Natural killer cell treated with Interleukin-12 subunit alpha and Interleukin-12 subunit beta and Interleukin-15 and Interleukin-18, amount 100 ng/mL, for 72 hours (primary cell): Measurements from ENCODE around the gene GRIK5. TPM values are rescaled to one million over a fixed set of nuclear protein-coding genes. Genes with fewer than 3 reads are reported as not detected.

ENCODE experiments used
- ATAC-seq, 2 donors: fragments of 150-1000 bp; cut with Tn5 transposase in 1 of 2; sonication (Bioruptor Pico), chemical (Tn5 transposase) in 1 of 2; 2 replicates each; pipeline ENCODE4 v1.10.0; 2021
- DNase-seq: peaks from one replicate; pipeline ENCODE4 v3.0.0; 2022; ENCODE audit warnings: low spot score
- H3K27ac Mint-ChIP-seq, 2 donors: 1 replicate in 1 of 2; 2 replicates in 1 of 2; pipeline ENCODE4 v1.8.0; 2022; ENCODE audit warnings: mixed read lengths in 2 of 2, mild to moderate bottlenecking in 1 of 2, moderate library complexity in 1 of 2
- H3K27me3 Mint-ChIP-seq, 2 donors: 1 replicate in 1 of 2; 2 replicates in 1 of 2; pipeline ENCODE4 v1.8.0; 2022; ENCODE audit warnings: mixed read lengths in 2 of 2
- H3K36me3 Mint-ChIP-seq: one replicate; pipeline ENCODE4 v1.8.0; 2022; ENCODE audit warnings: mixed read lengths
- H3K4me1 Mint-ChIP-seq, 2 donors: 1 replicate in 1 of 2; 2 replicates in 1 of 2; pipeline ENCODE4 v1.8.0; 2022; ENCODE audit warnings: low read depth in 2 of 2, mixed read lengths in 2 of 2, mild to moderate bottlenecking in 1 of 2
- H3K4me3 Mint-ChIP-seq: one replicate; pipeline ENCODE4 v1.8.0; 2022; ENCODE audit warnings: mixed read lengths
- H3K9me3 Mint-ChIP-seq: 2 replicates; pipeline ENCODE4 v1.8.0; 2022; ENCODE audit warnings: mixed read lengths
- total RNA-seq, 2 donors: library from RNA; stranded (reverse); gene quantifications; one replicate each; pipeline ENCODE4 v1.2.3, GENCODE V29; 2022

The GRIK5 gene
- total RNA-seq, 2 donors from 2014 or later: 0.21 to 1.0 TPM

- Mint-ChIP-seq H3K4me1 (peaks cover 8 to 11% of the 10 kb centered on the region in 2 donors), H3K9me3 (no peaks in the 10 kb centered on the region), H3K4me3 (no peak overlapping the region), H3K27ac (no peak overlapping the region), H3K27me3 (no peaks in the 10 kb centered on the region), H3K36me3 (no peaks in the 10 kb centered on the region)
- DNase-seq (no peak), ATAC-seq (no peak)
These were observed 81.1 kb downstream of the GRIK5 start for GRCh38 chr19:41988947-41989346.

GRCh38 chr19:41987141-41987860 is 82.7 kb downstream of the GRIK5 start:
- Mint-ChIP-seq H3K4me1 (peaks cover 0 to under 1% of the 10 kb centered on the region in 2 donors), H3K27ac (no peak overlapping the region), H3K4me3 (no peak overlapping the region), H3K27me3 (no peaks in the 10 kb centered on the region), H3K36me3 (no peaks in the 10 kb centered on the region), H3K9me3 (no peaks in the 10 kb centered on the region)
- no peak for ATAC-seq
- DNase-seq: no peak

- H3K9me3 Mint-ChIP-seq: no peaks in the 10 kb centered on the region
- H3K27ac Mint-ChIP-seq: no peak overlapping the region
- ATAC-seq (no peak), DNase-seq (no peak)
- H3K4me3 Mint-ChIP-seq: no peak overlapping the region
- H3K36me3 Mint-ChIP-seq: no peaks in the 10 kb centered on the region
- no peaks in the 10 kb centered on the region for H3K27me3 Mint-ChIP-seq
- no peaks in the 10 kb centered on the region for H3K4me1 Mint-ChIP-seq
These were observed 85.0 kb downstream of the GRIK5 start for GRCh38 chr19:41984961-41985360.

- no peaks in the 10 kb centered on the region for H3K4me1 Mint-ChIP-seq
- no peaks in the 10 kb centered on the region for H3K9me3 Mint-ChIP-seq
- H3K36me3 Mint-ChIP-seq: no peaks in the 10 kb centered on the region
- DNase-seq (no peak), ATAC-seq (no peak)
- H3K4me3 Mint-ChIP-seq: no peak overlapping the region
- no peaks in the 10 kb centered on the region for H3K27me3 Mint-ChIP-seq
- H3K27ac Mint-ChIP-seq: no peak overlapping the region
These were observed 88.3 kb downstream of the GRIK5 start for GRCh38 chr19:41981724-41982123.

GRCh38 chr19:41978470-41978869 is 91.5 kb downstream of the GRIK5 start:
- no peak for ATAC-seq
- Mint-ChIP-seq H3K9me3 (no peaks in the 10 kb centered on the region), H3K4me3 (no peak overlapping the region), H3K4me1 (no peaks in the 10 kb centered on the region), H3K27me3 (no peaks in the 10 kb centered on the region), H3K36me3 (no peaks in the 10 kb centered on the region), H3K27ac (no peak overlapping the region)
- DNase-seq: no peak

- no peaks in the 10 kb centered on the region for H3K9me3 Mint-ChIP-seq
- no peak overlapping the region for H3K4me3 Mint-ChIP-seq
- ATAC-seq (no peak), DNase-seq (no peak)
- no peaks in the 10 kb centered on the region for H3K36me3 Mint-ChIP-seq
- no peaks in the 10 kb centered on the region for H3K4me1 Mint-ChIP-seq
- no peaks in the 10 kb centered on the region for H3K27me3 Mint-ChIP-seq
- H3K27ac Mint-ChIP-seq: no peak overlapping the region
These were observed 92.1 kb downstream of the GRIK5 start for GRCh38 chr19:41977916-41978315.

GRCh38 chr19:41974652-41975051 is 95.4 kb downstream of the GRIK5 start:
- Mint-ChIP-seq H3K9me3 (no peaks in the 10 kb centered on the region), H3K4me1 (no peaks in the 10 kb centered on the region), H3K27ac (no peak overlapping the region), H3K4me3 (no peak overlapping the region), H3K27me3 (no peaks in the 10 kb centered on the region), H3K36me3 (no peaks in the 10 kb centered on the region)
- DNase-seq (no peak), ATAC-seq (no peak)

GRCh38 chr19:41971363-41971762 is 98.6 kb downstream of the GRIK5 start:
- no peaks in the 10 kb centered on the region for H3K36me3 Mint-ChIP-seq
- H3K27ac Mint-ChIP-seq: no peak overlapping the region
- no peaks in the 10 kb centered on the region for H3K4me1 Mint-ChIP-seq
- DNase-seq (no peak), ATAC-seq (no peak)
- no peaks in the 10 kb centered on the region for H3K27me3 Mint-ChIP-seq
- H3K4me3 Mint-ChIP-seq: no peak overlapping the region
- H3K9me3 Mint-ChIP-seq: no peaks in the 10 kb centered on the region

GRCh38 chr19:41969772-41970458 is 100.1 kb downstream of the GRIK5 start:
- no peaks in the 10 kb centered on the region for H3K9me3 Mint-ChIP-seq
- no peak overlapping the region for H3K4me3 Mint-ChIP-seq
- ATAC-seq: peak in 1 of 2 donors; percentile 15
- H3K27me3 Mint-ChIP-seq: no peaks in the 10 kb centered on the region
- DNase-seq: no peak
- H3K27ac Mint-ChIP-seq: no peak overlapping the region
- H3K36me3 Mint-ChIP-seq: no peaks in the 10 kb centered on the region
- H3K4me1 Mint-ChIP-seq: no peaks in the 10 kb centered on the region

- Mint-ChIP-seq H3K27ac (no peak overlapping the region), H3K4me3 (no peak overlapping the region), H3K9me3 (no peaks in the 10 kb centered on the region), H3K27me3 (no peaks in the 10 kb centered on the region), H3K36me3 (no peaks in the 10 kb centered on the region), H3K4me1 (no peaks in the 10 kb centered on the region)
- DNase-seq: no peak
- ATAC-seq: no peak
These were observed 101.0 kb downstream of the GRIK5 start for GRCh38 chr19:41968751-41969595.

- ATAC-seq (peak in 1 of 2 donors; percentile 7), DNase-seq (no peak)
- H3K27me3 Mint-ChIP-seq: no peaks in the 10 kb centered on the region
- no peak overlapping the region for H3K27ac Mint-ChIP-seq
- no peaks in the 10 kb centered on the region for H3K36me3 Mint-ChIP-seq
- H3K4me3 Mint-ChIP-seq: peak overlapping the region; percentile 5
- no peaks in the 10 kb centered on the region for H3K9me3 Mint-ChIP-seq
- no peaks in the 10 kb centered on the region for H3K4me1 Mint-ChIP-seq
These were observed 102.8 kb downstream of the GRIK5 start for GRCh38 chr19:41967054-41967783.

GRCh38 chr19:41965106-41965505 is 104.9 kb downstream of the GRIK5 start:
- H3K27ac Mint-ChIP-seq: no peak overlapping the region
- DNase-seq: no peak
- no peaks in the 10 kb centered on the region for H3K27me3 Mint-ChIP-seq
- ATAC-seq: no peak
- H3K9me3 Mint-ChIP-seq: no peaks in the 10 kb centered on the region
- H3K4me3 Mint-ChIP-seq: no peak overlapping the region
- H3K36me3 Mint-ChIP-seq: no peaks in the 10 kb centered on the region
- no peaks in the 10 kb centered on the region for H3K4me1 Mint-ChIP-seq

GRCh38 chr19:41960973-41961372 is 109.0 kb downstream of the GRIK5 start:
- Mint-ChIP-seq H3K4me1 (peaks cover 15 to 20% of the 10 kb centered on the region in 2 donors), H3K4me3 (no peak overlapping the region), H3K27ac (no peak overlapping the region), H3K36me3 (no peaks in the 10 kb centered on the region), H3K9me3 (no peaks in the 10 kb centered on the region), H3K27me3 (no peaks in the 10 kb centered on the region)
- DNase-seq (no peak), ATAC-seq (no peak)
